GM21619 (cell line): ENCODE measurements around the gene SLC16A5.
"Not testable (repeated sequence)": the region's sequence is repeated elsewhere in the genome, so short reads cannot be mapped to it uniquely, and the experiment has no call there.

ENCODE experiments used
- ATAC-seq: cut with Tn5 transposase; IDR thresholded peaks from one replicate; pipeline ENCODE4 v1.9.1; 2021; ENCODE audit not compliant: unreplicated experiment

Gene SLC16A5

DNA sequence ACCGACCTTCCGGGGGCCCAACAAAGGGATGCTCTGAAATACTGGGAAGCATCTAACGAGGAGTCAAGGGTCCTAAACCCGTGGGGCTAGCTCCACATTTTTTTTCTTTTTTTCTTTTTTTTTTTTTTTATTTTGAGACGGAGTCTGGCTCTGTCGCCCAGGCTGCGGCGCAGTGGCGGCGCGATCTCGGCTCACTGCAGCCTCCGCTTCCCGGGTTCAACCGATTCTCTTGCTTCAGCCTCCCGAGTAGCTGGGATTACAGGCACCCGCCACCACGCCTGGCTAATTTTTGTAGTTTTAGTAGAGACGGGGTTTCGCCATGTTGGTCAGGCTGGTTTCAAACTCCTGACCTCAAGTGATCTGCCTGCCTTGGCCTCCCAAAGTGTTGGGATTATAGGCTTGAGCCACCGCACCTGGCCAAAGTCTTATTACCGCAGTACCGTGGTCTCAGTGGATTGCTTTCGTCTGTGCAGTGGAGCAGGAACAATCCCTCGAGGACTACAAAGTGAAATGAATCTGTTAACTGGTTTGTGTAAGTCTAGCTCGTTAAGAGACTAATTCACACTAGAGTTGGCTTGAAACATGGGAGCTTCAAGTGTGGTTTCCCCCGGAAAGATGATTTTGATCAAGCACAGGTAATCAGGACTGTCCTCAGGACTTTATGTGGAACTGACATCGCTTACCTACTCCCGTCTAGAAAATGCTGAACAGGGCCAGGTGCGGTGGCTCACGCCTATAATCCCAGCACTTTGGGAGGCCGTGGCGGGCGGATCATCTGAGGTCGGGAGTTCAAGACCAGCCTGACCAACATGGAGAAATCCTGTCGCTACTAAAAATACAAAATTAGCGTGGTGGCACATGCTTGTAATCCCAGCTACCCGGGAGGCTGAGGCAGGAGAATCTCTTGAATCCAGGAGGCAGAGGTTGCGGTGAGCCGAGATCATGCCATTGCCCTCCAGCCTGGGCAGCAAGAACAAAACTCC lies 44.6 kb downstream of the SLC16A5 start:
- ATAC-seq = not testable (repeated sequence)

DNA sequence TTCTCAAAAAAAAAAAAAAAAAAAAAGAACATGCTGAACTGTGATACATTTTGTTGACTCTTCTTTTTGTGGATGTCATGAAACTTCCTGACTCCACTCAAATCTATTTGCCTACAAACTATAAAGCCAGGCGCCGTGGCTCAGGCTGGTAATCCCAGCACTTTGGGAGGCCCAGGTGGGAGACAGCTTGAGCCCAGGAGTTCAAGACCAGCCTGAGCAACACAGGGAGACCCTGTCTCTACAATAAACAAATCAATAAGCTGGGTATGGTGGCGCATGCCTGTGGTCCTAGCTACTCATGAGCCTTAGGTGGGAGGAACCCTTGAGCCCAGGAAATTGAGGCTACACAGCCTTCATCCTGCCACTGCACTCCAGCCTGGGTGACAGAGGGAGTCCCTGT lies 45.2 kb downstream of the SLC16A5 start:
- no peak for ATAC-seq

DNA sequence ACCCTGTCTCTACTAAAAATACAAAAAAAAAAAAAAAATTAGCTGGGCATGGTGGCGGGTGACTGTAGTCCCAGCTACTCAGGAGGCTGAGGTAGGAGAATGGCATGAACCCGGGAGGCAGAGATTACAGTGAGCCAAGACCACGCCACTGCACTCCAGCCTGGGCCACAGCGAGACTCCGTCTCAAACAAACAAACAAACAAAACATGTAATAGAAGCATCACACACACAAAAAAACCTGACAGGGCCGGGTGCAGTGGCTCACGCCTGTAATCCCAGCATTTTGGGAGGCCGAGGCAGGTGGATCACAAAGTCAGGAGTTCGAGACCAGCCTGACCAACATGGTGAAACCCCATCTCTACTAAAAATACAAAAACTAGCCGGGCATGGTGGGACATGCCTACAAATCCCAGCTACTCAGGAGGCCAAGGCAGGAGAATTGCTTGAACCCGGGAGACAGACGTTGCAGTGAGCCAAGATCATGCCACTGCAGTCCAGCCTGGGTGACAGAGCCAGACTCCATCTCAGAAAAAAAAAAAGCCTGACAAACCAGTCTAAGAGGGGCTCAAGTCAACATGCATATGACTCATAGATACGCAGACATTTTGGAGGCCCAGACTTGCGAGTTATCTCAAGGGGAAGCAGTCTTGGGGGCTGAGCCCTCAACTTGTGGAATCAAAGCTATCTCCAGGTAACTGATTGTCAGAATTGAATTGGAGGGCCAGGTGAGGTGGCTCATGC lies 46.0 kb downstream of the SLC16A5 start:
- ATAC-seq = not testable (repeated sequence)

DNA sequence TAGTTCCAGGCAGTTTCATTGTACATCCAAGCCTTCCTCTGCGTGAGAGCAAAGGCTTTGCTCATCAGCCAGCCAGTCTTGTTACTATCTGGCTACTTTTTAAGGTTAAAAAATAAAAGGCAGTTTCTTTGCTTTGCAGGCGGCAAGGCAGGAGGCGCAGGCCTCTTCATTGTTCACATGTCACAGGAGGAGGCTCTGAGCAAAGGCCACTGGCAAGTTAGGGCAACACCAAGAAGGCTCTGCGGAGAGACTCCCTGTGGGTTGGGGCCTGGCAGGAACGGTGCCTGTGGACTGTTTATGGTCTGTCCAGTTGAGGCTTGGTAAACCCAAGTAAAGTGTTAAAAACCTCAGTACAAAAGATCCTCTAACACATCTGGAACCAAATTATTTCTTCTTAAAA lies 47.7 kb downstream of the SLC16A5 start:
- ATAC-seq = no peak

DNA sequence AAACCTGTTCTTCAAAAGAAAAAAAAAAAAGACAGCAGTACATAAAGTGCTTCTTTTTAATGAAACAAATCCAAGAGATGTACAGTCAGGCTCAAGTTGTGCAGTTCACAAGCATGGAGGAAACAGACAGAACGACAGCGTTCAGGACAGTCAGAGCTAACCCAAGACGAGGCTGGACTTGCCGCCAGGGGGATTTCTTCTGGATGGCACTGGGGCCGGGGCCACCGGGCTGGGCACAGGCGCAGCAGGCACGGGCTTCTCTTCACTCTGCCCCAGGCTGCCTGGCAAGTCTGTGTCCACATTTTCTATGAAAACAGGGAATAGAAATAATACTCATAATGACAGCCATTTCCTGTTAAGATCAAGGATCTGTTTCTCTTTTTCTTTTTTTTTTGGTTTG lies 48.2 kb downstream of the SLC16A5 start:
- ATAC-seq = no peak

DNA sequence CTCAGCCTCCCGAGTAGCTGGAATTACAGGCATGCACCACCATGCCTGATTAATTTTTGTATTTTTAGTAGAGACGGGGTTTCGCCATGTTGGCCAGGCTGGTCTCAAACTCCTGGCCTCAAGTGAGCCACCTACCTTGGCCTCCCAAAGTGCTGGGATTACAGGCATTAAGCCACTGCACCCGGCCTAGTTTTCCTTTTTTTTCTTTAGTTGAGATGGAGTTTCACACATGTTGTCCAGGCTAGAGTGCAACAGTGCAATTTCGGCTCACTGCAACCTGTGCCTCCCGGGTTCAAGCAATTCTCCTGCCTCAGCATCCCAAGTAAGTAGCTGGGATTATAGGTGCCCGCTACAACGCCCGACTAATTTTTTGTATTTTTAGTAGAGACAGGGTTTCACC lies 50.0 kb downstream of the SLC16A5 start:
- ATAC-seq = not testable (repeated sequence)

DNA sequence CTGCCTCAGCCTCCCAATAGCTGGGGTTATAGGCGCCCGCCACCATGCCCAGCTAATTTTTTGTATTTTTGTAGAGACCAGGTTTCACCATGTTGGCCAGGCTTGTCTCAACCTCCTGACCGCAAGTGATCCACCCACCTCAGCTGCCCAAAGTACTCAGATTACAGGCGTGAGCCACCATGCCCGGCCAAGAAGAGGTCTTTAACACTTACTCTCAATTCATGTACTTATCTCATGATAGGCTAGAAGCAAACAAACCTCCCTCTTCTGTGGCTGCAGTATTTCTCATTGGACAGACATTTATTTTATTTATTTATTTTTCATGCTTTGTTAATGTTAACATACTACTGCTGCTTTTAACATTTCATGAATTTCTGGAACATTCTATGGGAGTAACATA lies 50.8 kb downstream of the SLC16A5 start:
- no peak for ATAC-seq

DNA sequence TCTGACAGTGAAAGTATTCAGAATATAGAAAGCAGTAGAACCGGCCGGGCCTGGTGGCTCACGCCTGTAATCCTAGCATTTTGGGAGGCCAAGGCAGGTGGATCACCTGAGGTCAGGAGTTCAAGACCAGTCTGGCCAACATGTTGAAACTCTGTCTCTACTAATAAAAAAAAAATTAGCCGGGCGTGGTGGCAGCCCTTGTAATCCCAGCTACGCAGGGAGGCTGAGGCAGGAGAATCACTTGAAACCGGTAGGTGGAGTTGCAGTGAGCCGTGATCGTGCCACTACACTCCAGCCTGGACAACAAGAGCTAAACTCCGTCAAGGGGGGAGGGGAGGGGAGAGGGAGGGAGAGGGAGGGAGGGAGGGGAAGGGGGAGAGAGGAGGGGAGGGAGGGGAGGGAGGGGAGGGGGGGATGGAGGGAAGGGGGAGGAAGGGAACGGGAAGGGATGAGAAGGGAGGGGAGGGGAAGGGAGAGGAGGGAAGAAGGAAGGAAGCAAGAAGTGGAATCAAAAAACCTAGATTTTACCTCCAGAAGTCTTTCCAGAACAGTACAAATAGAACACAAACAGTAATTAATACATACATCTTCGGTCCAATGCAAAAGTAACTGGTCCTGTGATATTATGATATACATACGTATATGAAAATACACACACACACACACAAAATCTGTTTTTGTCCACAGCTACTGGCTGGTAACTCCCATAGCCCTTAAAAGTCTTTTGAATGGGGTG lies 54.6 kb downstream of the SLC16A5 start:
- ATAC-seq = no peak

DNA sequence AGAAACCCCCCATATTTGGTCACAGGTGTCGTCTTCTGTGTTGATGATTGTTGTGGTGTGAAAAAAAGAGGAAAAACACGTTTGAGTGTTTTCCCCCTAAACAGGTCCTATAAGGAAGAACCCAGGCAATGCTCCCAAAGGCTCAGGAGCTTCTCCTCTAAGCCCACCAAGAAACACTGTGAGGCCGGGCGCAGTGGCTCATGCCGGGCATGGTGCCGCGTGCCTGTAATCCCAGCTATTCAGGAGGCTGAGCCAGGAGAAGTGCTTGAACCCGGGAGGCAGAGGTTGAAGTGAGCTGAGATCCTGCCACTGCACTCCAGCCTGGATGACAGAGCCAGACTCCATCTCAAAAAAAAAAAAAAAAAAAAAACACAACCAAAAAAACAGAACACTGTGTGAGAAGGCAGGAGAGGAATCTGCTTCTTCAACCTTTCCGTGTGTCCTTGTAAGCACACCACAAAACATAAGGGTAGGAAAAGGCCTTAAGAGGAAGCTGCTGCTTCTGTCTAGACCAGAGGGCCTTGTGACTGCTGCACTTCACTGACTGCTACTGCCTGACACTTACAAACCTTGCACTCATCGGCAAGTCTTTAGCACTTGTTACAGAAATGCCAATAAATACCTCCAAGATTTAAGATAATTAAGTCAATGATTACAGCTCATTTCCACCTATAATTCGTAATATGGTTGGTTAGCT lies 57.2 kb downstream of the SLC16A5 start:
- no peak for ATAC-seq

DNA sequence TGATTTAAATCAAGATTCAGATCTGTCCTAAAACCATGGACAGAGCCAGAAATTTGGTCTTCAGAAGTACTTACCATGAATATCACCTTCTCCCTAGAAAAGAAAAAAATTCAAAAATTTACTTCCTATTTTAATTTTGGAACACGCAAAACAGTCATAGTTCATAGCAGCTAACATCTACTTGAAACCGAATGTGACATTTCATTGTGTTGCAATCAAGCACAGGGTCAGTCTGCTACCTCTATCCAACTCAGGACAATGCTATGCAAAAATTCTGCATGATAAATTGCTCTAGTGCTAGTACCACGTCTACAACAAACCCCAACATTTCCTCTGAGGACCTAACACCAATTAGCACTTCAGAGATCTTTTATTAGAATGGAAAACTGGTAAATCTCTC lies 58.8 kb downstream of the SLC16A5 start:
- no peak for ATAC-seq

DNA sequence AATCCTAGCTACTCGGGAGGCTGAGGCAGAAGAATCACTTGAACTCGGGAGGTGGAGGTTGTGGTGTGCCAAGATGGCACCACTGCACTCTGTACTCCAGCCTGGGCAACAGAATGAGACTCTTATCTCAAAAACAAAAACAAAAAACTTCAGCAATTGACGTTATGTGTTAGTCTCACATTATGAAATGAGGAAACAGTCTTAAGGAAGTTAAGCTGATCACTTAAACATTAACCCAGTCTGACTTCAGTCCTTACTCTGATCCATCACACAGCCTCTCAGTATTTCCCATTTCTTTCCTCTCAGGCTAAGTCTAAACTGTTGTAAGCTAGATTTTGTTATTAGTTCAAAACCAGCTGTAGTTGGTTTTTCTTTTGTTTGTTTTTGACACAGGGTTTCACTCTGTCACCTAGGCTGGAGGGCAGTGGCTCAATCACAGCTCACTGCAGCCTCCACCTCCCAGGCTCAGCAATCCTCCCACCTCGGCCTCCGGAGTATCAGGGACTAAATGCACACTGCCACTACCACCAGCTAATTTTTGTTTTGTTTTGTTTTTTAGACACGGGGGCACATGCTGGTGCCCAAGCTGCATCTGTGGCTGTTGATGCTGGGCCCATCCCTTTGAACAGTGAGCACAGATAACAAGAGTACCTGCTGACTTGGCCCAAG lies 60.3 kb downstream of the SLC16A5 start:
- ATAC-seq = no peak

DNA sequence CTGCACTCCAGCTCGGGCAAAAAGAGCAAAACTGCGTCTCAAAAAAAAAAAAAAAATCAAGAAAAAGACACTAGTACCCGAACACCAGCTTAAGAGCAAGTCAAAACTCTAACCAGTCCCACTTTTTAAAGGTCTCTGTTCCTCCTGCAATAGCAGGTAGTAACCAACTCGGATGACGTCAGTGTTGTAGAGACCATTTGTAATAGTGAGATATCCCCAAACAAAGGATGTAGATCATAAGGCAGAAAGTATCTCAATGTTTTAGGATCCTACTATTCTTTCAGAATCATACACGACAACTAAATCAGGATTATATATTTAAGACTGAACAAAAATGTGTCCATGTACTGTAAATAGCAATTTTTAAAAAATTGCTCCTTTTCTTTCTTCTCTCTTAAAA lies 64.2 kb downstream of the SLC16A5 start:
- ATAC-seq = no peak

DNA sequence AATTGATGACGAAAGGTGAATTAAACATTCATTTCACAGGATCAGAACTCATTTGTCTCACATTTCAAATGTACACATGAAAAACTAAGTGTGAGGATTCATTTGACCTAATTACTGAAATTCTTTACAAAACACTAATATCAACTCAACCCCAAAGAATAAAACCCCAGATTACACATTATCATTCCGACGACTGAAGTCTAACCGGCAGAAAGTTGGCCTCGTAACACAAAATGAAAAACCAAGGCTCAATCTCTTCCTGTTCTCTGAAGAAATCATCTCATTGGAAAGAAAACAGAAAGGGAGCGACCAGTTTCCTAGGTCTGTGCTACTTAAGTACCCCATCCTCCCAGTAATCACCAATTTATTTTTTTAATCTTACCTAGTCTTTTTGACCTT lies 64.8 kb downstream of the SLC16A5 start:
- ATAC-seq = no peak

DNA sequence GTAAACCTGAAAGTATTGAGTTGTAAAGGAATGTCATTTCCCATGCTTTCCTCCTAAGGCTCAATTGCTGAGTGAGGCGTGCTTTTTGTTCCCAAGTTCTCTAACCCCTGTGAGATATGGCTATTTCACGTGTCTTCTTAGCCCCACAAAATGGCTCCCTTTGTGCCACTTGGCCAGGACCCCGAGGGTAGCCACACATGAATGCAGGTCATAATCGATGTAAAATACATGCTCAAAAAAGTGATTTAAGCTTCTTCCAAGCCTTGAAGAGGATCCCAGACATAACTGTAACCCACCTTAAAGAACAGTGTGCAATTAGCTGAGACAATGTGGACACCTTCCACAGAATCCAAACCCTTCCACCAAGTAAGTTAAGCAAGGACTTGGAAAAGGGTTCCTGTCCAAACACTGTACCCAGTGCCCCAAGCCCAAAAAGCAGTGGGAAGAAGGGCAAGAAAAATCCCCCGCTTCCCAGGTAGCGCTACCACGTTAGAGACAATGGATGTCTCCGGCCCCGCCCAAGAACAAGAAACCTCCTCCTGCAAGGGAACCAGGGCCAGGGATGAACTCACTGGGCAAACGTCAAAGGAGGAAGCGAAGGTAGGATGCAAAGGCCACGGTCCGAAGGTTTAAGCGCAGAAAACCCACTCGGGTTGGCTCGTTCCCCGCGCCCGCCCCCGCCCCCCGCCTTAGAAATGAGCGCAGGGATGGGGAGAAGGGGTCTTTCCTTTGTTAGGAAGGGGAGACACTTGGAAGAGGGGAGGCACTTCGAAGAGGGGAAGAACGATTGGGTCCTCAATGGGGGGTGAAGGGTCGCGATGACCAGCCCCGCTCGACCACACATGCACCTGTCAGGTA lies 65.4 kb downstream of the SLC16A5 start:
- no peak for ATAC-seq

DNA sequence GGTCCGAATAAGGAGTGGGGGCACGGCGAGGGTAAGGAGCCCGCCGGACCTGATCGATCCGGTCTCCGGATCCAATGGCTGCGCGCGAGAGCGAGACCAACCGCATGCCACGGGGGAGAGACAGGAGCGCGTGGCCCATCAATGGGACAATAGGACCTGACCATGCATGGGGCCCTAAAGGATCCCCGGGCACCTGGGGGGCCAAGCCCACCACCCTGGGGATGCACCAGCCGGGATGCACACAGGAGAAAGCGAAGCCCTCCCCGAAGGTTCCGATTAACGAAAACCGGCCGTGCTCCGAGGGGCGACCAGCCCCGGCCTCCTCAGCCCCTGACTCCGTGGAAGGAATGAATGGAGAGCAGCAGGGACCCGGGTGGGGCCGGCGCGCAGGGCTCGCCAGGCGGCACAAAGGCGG lies 66.0 kb downstream of the SLC16A5 start:
- peak; percentile 23 for ATAC-seq

DNA sequence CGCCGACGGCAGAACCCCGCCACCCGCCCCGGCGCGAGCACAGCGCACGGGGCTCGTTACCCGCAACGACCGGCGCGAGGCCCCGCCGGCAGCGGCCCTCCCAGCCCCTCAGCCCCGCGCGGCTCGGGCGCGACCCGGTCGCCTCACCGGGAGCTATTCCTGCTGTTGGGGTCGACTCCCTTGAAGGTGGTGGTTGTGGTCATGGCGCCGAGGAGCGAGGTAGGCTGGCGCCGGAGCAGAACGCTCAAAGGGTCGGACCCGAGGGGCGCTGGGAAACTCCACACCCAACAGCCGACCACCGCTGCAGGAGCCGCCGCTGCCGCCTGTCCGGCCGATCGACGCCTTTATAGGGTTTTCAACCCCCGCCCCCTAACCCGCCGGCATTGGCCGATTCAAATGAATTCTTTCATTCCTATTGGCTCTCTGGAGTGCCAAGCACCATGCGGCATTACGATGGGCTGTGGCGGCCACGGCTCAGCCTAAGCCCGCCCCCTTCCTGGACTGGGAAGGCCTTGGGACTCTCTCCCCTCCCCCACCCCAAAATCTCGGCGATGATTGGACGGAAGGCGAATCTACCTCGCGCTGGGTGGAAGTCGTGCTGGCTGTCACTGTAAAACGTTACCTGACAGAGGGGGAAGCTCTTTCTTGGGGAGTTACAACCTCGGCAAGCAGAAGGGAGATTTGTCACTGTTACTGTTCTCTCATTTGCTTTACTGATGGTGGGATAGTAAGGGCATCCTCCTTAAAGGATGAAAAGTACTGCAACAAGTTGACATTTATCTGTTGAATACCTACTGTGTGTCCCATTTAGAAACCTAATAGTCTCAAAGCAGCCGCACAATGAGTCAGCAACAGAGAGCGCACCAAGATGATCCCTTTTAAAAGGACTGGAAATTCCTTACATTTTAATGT lies 66.7 kb downstream of the SLC16A5 start, which contains the start of gene JPT1:
Gene JPT1 (minus strand): TSS at position 318 of the 912 bp plus-strand sequence. CDS start 115 bp downstream, at position 203.
- peak; percentile 94 for ATAC-seq

DNA sequence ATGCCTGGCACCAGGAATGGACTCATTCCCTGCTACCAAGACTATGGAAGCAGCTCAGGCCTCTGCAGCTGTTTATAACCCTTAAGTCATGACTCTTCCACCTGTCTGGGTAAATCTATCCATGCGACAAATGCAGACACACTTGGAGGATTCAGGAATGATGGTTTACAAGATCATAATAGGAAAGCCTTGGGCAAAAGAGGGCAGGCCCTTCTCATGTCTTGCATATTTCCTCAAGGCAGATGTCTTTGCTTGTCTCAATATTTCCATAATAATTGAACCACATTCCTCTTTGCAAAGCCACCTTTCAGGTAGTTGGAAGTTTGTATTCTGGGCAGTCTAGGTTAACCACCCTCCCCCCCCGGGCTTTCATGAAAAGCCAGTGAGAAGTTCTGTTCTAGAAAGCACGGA lies 67.4 kb downstream of the SLC16A5 start:
- ATAC-seq = no peak
